OCI-LY1 (cell line): ENCODE data around the gene CTIF.
A peak's percentile ranks its signal among the peaks of the same experiment; 100 is the strongest.

Source experiments
- H2AFZ ChIP-seq: fragments of 200-600 bp; sonication (generic), shearing (Covaris generic); 2 replicates; pipeline ENCODE4 v1.6.0; 2014; ENCODE audit warnings: antibody characterized with exemption, mild to moderate bottlenecking, low read length
- H3F3A ChIP-seq: fragments of 200-600 bp; sonication (generic), shearing (Covaris generic); 2 replicates; pipeline ENCODE4 v1.6.0; 2014; ENCODE audit warnings: mild to moderate bottlenecking, antibody characterized with exemption, low read length, moderate library complexity; ENCODE audit not compliant: insufficient read depth
- H3K27ac ChIP-seq: fragments of 200-600 bp; sonication (generic); 2 replicates; pipeline ENCODE4 v1.5.1; 2014; ENCODE audit warnings: low read length, mixed run types, mild to moderate bottlenecking, low read depth; ENCODE audit not compliant: poor library complexity, severe bottlenecking
- H3K27me3 ChIP-seq: fragments of 200-600 bp; sonication (generic); 2 replicates; pipeline ENCODE4 v1.6.0; 2014; ENCODE audit warnings: antibody characterized with exemption, mild to moderate bottlenecking, low read length, moderate library complexity; ENCODE audit not compliant: insufficient read depth
- H3K36me3 ChIP-seq: fragments of 200-600 bp; sonication (generic); 2 replicates; pipeline ENCODE4 v1.6.1; 2014; ENCODE audit warnings: mild to moderate bottlenecking, antibody characterized with exemption, low read length, moderate library complexity, mixed read lengths; ENCODE audit not compliant: insufficient read depth
- H3K4me1 ChIP-seq: fragments of 200-600 bp; sonication (generic); 2 replicates; pipeline ENCODE4 v1.5.1; 2014; ENCODE audit warnings: mild to moderate bottlenecking, low read length, moderate library complexity; ENCODE audit not compliant: insufficient read depth, severe bottlenecking
- H3K4me2 ChIP-seq: fragments of 200-600 bp; sonication (generic), shearing (Covaris generic); 2 replicates; pipeline ENCODE4 v1.6.1; 2014; ENCODE audit warnings: low read length
- H3K4me3 ChIP-seq: fragments of 200-600 bp; sonication (generic); 2 replicates; pipeline ENCODE4 v1.5.1; 2014; ENCODE audit warnings: low read length, low read depth, mild to moderate bottlenecking, mixed read lengths; ENCODE audit not compliant: poor library complexity, severe bottlenecking
- H3K79me2 ChIP-seq: fragments of 200-600 bp; shearing (Covaris generic); 2 replicates; pipeline ENCODE4 v1.6.1; 2016; ENCODE audit warnings: mixed run types, low read length, mixed read lengths; ENCODE audit not compliant: insufficient read depth
- H3K9ac ChIP-seq: fragments of 200-600 bp; sonication (generic), shearing (Covaris generic); 2 replicates; pipeline ENCODE4 v1.6.1; 2014; ENCODE audit warnings: mild to moderate bottlenecking, low read length, mixed read lengths
- H3K9me2 ChIP-seq: fragments of 200-600 bp; sonication (generic), shearing (Covaris generic); 2 replicates; pipeline ENCODE4 v1.6.1; 2014; ENCODE audit warnings: low read depth, mild to moderate bottlenecking, low read length, mixed read lengths
- H3K9me3 ChIP-seq: fragments of 200-600 bp; shearing (Covaris generic); 2 replicates; pipeline ENCODE4 v1.6.1; 2014; ENCODE audit warnings: low read length, mixed read lengths
- H4K20me1 ChIP-seq: fragments of 200-600 bp; sonication (generic), shearing (Covaris generic); 2 replicates; pipeline ENCODE4 v1.6.0; 2016; ENCODE audit warnings: mild to moderate bottlenecking, low read length; ENCODE audit not compliant: insufficient read depth
- CTCF ChIP-seq: fragments of 200-600 bp; sonication (generic), shearing (Covaris generic); IDR thresholded peaks from 2 replicates; pipeline ENCODE4 v1.5.1; 2017; ENCODE audit warnings: mild to moderate bottlenecking, antibody characterized with exemption, low read length, moderate library complexity, mixed read lengths
- EZH2 ChIP-seq: fragments of 200-600 bp; sonication (generic), shearing (Covaris generic); IDR thresholded peaks from 2 replicates; pipeline ENCODE4 v1.8.0; 2017; ENCODE audit warnings: borderline replicate concordance, mixed run types, mild to moderate bottlenecking, antibody characterized with exemption, low read length, moderate library complexity, mixed read lengths

CTIF gene

DNA sequence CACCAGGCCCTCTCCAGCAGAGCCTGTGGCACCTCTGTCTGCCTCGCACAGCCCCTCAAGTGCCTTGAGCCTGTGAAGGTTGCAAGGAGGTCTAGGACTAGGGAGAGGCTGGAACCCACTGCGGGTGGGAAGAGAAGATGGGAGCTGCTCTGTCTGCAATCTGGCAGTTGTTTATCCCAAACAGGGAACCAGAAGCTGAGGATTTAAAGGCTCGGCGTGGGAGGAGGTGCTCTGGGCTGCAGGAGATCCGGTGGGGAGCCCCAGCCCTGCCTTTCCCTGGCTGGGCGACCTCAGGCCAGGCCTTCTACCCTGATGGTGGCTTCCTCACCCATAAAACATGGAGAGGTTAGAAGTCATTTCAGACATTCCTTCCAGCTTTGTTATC is 237.8 kb downstream of the CTIF start:
- Histone ChIP-seq H3K4me3 (no peak overlapping the region), H3K9me3 (no peaks in the 10 kb centered on the region), H2AFZ (no peak overlapping the region), H3K27me3 (peaks cover 8% of the 10 kb centered on the region; the same call in 1 of the 2 replicates), H3K4me2 (no peak overlapping the region), H4K20me1 (no peaks in the 10 kb centered on the region), H3K79me2 (no peaks in the 10 kb centered on the region), H3K9ac (no peak overlapping the region), H3K27ac (no peak overlapping the region), H3K4me1 (no peaks in the 10 kb centered on the region), H3K36me3 (no peaks in the 10 kb centered on the region), H3F3A (no peaks in the 10 kb centered on the region), H3K9me2 (no peaks in the 10 kb centered on the region)
- no peak for TF ChIP-seq EZH2
- TF ChIP-seq CTCF, result no peak

DNA sequence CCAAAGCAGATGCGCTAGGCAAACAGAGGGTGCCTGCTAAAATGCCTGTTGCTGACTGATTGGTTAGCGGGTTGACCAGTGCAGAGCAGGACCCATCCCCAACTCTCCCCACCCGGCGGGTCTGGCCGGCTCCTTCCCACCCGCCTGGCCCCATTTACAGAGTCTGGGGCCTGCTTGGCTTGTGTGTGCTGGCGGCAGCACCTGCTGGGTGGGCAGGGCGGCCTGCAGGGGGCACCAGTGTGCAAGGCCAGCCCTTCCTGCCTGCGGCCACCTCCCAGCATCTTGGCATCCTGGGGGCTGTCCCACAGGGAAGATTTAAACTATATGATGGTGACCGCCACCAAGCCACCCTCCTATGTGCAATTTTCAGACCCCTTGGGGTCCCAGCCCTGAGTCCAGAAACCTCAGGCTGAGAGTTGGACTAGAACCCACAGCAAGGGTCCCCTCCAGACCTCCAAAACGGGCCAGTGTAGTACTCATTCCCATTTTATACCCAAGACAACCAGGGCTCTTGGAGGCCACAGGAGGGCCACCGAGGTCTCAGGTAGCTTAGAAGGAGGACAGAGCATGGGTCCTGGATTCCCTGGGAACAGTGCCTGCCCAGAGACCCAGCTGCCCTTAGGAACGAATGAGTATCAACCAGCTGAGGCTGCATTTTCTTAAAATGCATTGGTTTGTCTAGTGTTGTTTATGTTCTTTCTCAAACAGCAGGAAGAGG is 238.4 kb downstream of the CTIF start:
- Histone ChIP-seq H3F3A (no peaks in the 10 kb centered on the region), H3K9ac (no peak overlapping the region), H3K27me3 (peaks cover 8% of the 10 kb centered on the region; the same call in 1 of the 2 replicates), H3K9me3 (no peaks in the 10 kb centered on the region), H4K20me1 (no peaks in the 10 kb centered on the region), H3K79me2 (no peaks in the 10 kb centered on the region), H2AFZ (no peak overlapping the region), H3K4me1 (no peaks in the 10 kb centered on the region), H3K4me2 (no peak overlapping the region), H3K9me2 (no peaks in the 10 kb centered on the region), H3K4me3 (no peak overlapping the region), H3K36me3 (no peaks in the 10 kb centered on the region), H3K27ac (no peak overlapping the region)
- no peak for TF ChIP-seq EZH2
- peak; percentile 92 for TF ChIP-seq CTCF

- no peak overlapping the region for H3K9ac ChIP-seq
- H3K27ac ChIP-seq, result no peak overlapping the region
- no peaks in the 10 kb centered on the region for H3K9me3 ChIP-seq
- no peaks in the 10 kb centered on the region for H3K4me1 ChIP-seq
- no peaks in the 10 kb centered on the region for H3K36me3 ChIP-seq
- no peaks in the 10 kb centered on the region for H3K79me2 ChIP-seq
- H3K4me2 ChIP-seq, result no peak overlapping the region
- no peaks in the 10 kb centered on the region for H3K9me2 ChIP-seq
- no peak overlapping the region for H2AFZ ChIP-seq
- H4K20me1 ChIP-seq, result no peaks in the 10 kb centered on the region
- H3K27me3 ChIP-seq, result peaks cover 8% of the 10 kb centered on the region; the same call in 1 of the 2 replicates
- no peak overlapping the region for H3K4me3 ChIP-seq
- TF ChIP-seq EZH2 (no peak), CTCF (no peak)
- no peaks in the 10 kb centered on the region for H3F3A ChIP-seq
Observed at GRCh38 chr18:48777744-48778116, 238.9 kb downstream of the CTIF start.
